Fibroblast of lung (primary cell): Measurements from ENCODE around the gene NXPH1.

ENCODE experiments used
- EZH2 ChIP-seq: IDR thresholded peaks from 2 replicates; pipeline ENCODE4 v1.5.1; 2012; ENCODE audit warnings: low read length, control low read depth, mild to moderate bottlenecking; ENCODE audit errors: missing control alignments
- TF ChIP-seq, protein P1 (sequence below), 2 donors: IDR thresholded peaks in 1 of 2; conservative IDR thresholded peaks in 1 of 2; 1 replicate in 1 of 2; 2 replicates in 1 of 2; pipeline ENCODE4 v1.5.1; 2011 to 2012; ENCODE audit warnings: low read length in 2 of 2, control low read depth in 1 of 2, inconsistent platforms in 1 of 2, low read depth in 1 of 2, mild to moderate bottlenecking in 1 of 2

DNA sequence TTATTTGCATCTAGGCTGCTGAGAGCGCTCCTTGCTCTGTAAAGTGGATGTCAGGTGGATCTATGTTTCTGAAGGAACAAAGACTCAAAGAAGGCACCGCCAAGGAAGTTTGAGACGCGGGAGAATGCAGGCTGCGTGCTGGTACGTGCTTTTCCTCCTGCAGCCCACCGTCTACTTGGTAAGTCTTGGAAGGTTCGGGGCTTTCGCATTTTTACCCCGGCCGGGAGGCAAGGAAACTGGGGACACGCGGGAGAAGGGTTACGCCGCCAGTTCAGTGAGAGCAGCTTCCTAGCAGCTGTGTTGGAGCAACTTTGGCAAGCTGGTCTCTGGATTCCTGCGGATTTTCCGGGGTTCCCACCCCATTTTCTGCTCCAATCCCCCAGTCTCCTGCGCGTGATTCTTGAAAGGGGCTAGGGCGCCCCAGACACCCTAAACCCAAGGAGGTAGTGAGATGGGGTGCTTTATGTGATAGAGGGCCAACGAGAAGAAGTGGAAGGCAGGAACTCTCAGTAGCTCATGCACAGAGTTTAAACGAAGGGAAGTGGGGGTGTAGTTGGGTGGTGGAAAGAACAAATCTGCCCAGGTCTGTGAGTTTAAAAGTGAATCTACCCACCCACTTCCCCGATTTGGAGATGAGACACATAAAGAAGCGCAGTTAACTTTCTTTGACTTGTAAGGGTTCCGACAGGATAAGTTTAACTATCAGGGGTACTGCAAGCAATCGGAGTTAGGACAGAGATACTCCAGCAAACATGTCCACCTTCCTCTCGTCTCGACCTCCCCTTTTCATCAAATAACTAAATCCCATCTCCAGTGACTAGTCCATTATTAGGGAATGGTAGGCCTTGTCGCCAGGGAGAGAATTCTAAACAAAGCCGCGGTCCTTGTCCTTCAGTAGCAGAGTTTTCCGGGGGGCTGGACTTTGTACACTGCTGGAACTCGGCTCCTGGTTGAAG, 2.5 kb downstream of the NXPH1 start:
- TF ChIP-seq, protein P1, sequence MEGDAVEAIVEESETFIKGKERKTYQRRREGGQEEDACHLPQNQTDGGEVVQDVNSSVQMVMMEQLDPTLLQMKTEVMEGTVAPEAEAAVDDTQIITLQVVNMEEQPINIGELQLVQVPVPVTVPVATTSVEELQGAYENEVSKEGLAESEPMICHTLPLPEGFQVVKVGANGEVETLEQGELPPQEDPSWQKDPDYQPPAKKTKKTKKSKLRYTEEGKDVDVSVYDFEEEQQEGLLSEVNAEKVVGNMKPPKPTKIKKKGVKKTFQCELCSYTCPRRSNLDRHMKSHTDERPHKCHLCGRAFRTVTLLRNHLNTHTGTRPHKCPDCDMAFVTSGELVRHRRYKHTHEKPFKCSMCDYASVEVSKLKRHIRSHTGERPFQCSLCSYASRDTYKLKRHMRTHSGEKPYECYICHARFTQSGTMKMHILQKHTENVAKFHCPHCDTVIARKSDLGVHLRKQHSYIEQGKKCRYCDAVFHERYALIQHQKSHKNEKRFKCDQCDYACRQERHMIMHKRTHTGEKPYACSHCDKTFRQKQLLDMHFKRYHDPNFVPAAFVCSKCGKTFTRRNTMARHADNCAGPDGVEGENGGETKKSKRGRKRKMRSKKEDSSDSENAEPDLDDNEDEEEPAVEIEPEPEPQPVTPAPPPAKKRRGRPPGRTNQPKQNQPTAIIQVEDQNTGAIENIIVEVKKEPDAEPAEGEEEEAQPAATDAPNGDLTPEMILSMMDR (conservative IDR thresholded peaks at IDR 0.05 in 1 of 2, IDR thresholded peaks at IDR 0.05 in 1 of 2; ENCODE audit: low read depth in 1 of 2, low read length in 2 of 2): no peak
- no peak for TF ChIP-seq EZH2
